IgD-negative memory B cell (primary cell): ENCODE data around the gene HBQ1. TPM values are rescaled to one million over a fixed set of nuclear protein-coding genes. Genes with fewer than 3 reads are reported as not detected.

Experiments used
- polyA plus RNA-seq: library from polyadenylated mRNA; unstranded; fragments of 300-500 nt; fragmentation: Illumina TruSeq; gene quantifications from one replicate; pipeline ENCODE4 v1.2.3, GENCODE V29; 2021

Gene HBQ1
- polyA plus RNA-seq, 1 donor from 2014 or later, result not detected

Other genes with a start within 250 kb of the HBQ1 start
- gene POLR3K, start 126.9 kb upstream of the HBQ1 start, polyA plus RNA-seq, result 45.2 TPM
- gene SNRNP25, start 126.6 kb upstream of the HBQ1 start, polyA plus RNA-seq, result 39.1 TPM
- gene RHBDF1, start 107.8 kb upstream of the HBQ1 start, polyA plus RNA-seq, result not detected
- gene MPG, start 102.2 kb upstream of the HBQ1 start, polyA plus RNA-seq, result 87.6 TPM
- 15.2 TPM for gene NPRL3, start 41.8 kb upstream of the HBQ1 start, polyA plus RNA-seq
- gene HBZ, start 27.8 kb upstream of the HBQ1 start, polyA plus RNA-seq, result not detected
- not detected for gene HBM, start 14.5 kb upstream of the HBQ1 start, polyA plus RNA-seq
- 88.3 TPM for gene HBA2, start 7.6 kb upstream of the HBQ1 start, polyA plus RNA-seq
- gene HBA1, start 3.8 kb upstream of the HBQ1 start, polyA plus RNA-seq, result 12.1 TPM
- 17.6 TPM for gene LUC7L, start 49.0 kb downstream of the HBQ1 start, polyA plus RNA-seq
- gene FAM234A, start 54.4 kb downstream of the HBQ1 start, polyA plus RNA-seq, result 31.5 TPM
- gene RGS11, start 95.5 kb downstream of the HBQ1 start, polyA plus RNA-seq, result not detected
- gene ARHGDIG, start 100.1 kb downstream of the HBQ1 start, polyA plus RNA-seq, result not detected
- not detected for gene PDIA2, start 102.7 kb downstream of the HBQ1 start, polyA plus RNA-seq
- gene AXIN1, start 172.3 kb downstream of the HBQ1 start, polyA plus RNA-seq, result 1.6 TPM
- gene MRPL28, start 190.1 kb downstream of the HBQ1 start, polyA plus RNA-seq, result 69.8 TPM
- 7.3 TPM for gene PGAP6, start 201.5 kb downstream of the HBQ1 start, polyA plus RNA-seq
- gene NME4, start 216.7 kb downstream of the HBQ1 start, polyA plus RNA-seq, result 106 TPM
- gene DECR2, start 221.4 kb downstream of the HBQ1 start, polyA plus RNA-seq, result 7.2 TPM
- gene RAB11FIP3, start 245.2 kb downstream of the HBQ1 start, polyA plus RNA-seq, result 1.9 TPM